IPS-NIHi7 (cell line): ENCODE data around the gene SPOP.

Experiments used
- DNase-seq: peaks from one replicate; pipeline ENCODE4 v3.0.0; 2012; ENCODE audit warnings: mixed read lengths; ENCODE audit errors: extremely low spot score

SPOP gene

DNA sequence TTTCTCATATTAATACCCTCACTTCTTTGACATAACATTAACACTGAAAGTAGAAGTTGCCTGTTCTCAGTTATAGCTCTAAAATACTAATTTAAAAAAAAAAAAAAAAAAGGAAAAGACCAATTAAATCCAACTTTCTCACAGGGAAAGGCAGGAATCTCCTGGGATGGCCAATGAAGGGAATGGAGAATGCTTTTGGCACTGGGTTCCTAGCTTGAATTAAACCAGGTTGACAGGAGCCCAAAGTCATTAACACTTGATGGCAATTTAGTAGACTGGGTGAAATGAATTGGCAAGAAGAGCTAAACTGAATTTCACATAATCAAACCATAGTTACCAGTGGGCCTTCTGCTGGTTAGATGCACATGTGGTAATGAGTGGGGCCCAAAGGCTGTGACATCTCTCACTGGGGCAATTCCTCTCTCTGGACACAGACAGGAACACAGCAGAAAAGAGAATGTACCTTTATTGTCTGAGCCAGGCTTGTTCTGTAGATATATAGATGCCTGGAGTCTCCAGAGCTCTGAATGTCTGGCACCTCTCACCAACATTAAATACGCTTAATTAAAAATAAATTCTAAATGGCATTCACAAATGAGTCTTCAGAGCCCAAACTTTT lies 64.6 kb downstream of the SPOP start:
- DNase-seq, result no peak

DNA sequence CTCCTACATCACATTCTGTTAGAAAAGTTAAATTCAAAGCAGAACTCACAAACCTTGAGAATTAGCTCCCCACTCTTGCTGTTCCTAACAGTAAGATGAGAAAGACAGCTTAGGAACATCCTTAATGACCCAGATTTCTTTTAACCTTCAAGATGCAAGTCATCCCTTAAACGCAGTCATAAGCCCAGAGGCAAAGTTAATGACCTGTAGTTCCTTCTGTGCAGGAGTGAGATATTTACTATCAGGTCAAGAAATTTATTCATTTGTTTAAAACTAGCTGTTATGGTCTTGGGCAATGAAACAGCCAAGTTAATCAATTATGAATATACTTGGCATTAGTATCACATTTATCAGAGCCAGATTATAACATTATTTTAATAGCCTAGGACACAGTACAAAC lies 65.2 kb downstream of the SPOP start:
- DNase-seq, result no peak

DNA sequence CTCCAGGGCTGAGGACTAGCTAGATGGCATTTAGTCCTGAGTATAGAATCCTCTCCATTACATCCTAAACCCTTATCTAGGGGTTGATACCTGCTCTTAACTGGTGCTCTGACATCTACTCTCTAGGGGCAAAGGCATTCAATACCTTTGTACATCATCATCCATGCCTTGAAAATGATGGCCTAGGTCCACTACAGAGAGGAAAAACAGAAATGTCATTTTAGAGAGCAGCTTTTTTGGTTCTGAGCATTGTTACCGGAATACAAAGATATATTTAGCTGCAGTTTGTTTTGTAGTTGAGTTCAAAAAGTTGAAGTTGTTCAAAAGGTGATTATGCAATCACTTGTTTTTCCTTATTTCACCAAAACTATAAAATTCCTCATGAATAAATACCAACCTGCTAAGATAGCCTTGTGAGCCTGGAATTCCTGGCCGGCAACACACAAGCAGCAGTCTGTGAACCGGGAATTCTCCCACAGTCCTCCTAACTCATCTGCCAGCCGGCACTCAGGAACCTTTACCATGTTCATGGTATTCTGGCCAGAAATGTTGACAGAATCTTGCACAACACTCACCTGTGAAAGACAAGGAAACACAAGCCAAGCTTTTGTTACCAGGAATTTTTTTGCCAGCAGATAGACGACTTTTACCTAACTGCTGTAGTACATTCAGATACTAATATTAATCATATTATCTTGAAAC lies 66.9 kb downstream of the SPOP start:
- DNase-seq, result no peak

DNA sequence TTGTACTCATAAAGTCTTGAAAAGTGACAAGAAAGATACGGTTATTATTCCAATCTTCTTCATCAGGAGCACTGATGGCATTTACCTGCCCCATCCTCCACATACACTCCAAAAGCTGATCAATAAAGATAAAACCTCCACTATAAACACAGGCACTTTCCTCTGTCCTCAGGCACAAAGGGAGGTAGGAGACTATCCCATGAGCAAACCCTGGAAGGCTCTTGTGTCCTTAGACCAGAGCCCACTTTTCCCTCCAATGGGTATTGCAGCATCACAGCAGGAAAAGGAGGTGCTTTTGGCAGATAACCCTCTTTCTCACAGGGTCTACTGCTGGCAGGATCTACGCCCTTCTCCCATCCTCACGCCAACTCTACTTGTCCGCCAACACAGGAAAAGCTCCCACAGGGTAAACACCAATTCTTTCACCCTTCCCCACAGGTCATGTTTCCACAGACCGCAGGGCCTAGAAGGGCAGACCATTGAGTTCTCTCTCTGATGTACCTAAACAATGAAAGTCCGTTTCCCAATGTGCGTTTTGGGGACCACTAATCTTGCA lies 73.5 kb downstream of the SPOP start:
- no peak for DNase-seq

DNA sequence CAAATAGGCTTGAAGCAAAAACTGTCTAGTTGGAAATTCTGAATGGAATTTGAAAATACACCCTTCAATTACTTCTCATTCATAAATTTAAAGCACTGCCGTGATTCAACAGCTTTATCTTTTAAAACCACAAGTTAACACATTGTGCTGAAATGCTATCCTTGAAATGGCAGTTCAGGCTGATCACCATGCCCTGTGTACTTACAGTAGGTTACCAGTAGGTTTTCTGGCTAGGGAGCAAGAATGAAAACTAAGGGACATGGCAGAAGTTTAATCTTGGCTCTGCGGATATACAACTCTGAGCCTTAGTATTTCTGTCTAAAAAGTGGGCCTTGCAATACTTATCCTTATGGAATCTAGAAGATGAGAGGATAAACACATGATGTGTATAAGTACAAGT lies 74.2 kb downstream of the SPOP start:
- no peak for DNase-seq

DNA sequence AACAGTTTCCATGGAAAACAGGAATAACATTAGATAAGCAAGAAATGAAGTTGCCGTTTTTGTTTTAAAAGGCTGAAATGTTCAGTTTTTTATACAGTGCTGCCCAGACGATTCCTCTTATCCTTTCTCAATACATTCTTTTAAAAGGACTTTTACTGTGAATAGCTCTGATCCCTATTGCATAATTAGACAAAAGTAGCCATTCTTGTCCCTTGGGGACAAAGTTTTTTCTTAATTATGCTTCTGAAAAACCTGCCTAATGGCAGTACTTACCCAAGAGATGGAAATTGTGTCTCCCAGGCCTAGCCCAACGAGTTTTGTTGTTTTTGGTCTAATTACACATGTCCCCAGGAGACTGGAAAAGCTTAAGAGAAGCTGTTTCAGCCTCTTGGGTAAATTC lies 74.7 kb downstream of the SPOP start:
- DNase-seq, result no peak

DNA sequence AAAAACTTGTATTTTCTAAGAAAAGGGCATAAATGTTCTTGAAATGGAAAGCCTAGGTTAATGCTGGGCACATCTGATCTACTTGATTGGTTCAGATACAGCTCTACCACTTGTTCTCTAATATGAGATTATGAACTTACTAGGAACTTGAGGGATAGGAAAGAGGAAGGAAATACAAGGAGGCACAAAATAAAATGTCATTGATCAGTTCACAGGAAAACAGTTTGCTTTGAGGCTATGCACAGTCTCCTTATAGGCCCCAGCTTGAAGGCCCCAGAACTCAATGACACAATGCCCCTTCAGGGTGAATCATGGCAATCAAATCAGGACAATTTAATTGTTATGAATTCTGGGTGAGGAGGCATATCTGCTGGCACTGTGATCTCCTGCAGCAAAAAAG lies 75.1 kb downstream of the SPOP start:
- no peak for DNase-seq

DNA sequence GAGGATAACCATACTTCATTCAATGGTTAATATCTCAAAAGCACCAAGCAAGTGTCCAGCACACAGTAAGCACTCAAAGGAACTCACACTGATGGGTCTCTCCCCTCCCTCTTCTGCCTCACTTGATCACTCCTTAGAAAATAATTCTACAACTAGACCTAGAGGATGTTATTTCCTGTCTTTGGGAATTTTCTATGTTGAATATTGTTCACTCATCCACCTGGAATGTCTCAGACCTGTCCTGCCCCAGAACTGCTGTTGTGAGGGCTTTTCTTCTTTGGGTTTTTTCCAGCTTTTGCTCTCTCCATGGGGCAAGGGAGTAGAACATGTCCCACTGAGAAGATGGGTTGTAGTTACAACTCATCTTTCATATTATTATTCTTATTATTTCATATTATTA lies 76.9 kb downstream of the SPOP start:
- DNase-seq, result no peak

DNA sequence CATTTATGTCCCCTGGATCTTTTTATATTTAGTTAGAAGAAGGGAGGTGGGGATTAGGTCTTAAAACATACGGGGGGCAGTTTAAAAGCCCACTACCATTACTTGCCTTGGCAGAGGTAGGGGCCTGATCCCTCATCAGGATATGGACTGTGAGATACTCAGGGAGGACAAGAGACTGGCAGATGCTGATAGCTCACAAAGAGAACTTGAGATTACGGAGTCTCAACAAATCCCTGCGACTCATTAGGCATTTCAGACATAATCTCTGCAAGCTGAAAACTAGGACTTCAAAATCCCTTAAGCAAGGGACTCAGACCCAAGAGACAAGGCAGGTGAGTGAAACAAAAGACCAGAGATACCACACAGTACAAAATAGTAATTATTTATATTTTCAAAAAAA lies 79.0 kb downstream of the SPOP start:
- no peak for DNase-seq

DNA sequence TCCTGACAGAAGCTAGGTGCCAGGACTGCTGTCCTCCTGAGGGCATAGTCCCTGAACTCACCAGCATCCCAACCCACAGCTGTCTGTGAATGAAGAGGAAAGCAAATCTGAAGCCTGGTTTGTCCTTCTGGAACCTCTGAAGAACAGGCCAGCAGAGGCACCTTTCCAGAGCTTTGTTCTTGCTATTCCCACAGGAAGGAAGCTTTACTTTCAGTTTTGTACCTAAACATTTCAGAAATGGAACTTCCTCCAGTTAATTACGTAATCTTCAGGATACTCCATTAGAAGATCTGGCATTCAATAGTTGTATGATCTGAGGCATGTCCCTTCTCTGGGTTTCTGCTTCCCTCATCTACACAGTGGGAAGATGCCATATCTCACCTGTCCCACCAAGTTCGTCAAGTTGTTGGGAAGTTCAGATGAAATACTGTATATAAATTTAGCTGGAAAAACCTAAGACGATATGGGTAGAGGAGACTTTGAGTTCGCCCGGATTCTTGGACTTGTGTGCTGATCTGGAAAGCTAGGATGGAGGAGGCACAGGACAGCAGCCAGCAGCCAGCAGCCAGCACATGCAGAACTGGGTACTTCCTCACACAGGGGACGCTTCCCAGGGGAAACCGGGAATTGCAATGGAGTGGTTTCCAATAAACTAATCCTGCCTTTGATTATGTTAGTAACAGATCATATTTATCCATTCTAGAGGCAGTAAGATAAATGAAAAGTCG lies 79.8 kb downstream of the SPOP start:
- DNase-seq, result no peak

DNA sequence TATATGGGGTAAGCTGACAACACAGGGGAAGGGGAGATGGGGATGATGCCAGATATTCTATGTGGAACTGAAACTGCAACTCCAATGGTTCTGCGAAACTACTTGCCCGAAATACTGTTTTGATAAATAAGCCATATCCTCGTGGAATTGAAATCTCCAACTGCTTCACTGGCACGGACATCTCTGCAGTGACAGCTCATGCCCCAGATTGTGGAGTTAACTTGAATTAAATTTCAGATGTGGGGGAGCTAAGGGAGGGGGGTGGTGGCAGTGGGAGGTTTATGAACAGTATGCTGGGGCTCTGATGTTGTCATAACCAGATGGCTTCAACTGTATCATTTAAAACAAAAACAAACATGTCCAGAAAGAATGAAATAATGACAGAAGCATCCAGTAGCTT lies 80.5 kb downstream of the SPOP start:
- DNase-seq, result no peak

DNA sequence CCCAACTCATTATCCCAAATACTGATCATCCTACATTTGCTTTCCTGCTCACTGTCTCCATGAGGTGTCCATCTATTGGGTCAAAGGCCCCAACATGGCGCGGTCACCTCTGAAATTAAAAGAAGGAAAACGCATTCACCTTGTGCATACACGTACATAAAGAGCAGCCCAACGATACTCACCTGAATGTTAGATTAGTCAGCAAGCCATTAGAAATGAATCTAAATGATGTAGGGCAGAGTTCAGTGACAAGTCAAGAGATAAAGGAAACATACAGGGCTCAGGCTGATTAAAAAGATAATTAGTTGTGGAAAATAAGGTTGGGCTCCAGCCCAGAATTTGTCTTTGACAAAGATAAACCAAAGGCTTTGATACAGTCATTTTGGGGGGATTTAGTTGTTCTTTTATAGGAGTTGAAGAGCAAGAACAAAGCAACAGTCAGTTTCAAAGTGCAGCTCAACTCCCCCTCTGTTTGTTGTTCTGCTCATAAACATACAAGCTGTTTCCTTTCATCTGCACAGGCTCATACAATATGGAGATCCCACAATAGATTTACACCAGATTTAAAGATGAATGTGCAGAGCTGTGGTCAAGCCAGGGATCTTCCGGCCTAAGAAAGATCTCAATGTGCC lies 81.2 kb downstream of the SPOP start:
- no peak for DNase-seq

DNA sequence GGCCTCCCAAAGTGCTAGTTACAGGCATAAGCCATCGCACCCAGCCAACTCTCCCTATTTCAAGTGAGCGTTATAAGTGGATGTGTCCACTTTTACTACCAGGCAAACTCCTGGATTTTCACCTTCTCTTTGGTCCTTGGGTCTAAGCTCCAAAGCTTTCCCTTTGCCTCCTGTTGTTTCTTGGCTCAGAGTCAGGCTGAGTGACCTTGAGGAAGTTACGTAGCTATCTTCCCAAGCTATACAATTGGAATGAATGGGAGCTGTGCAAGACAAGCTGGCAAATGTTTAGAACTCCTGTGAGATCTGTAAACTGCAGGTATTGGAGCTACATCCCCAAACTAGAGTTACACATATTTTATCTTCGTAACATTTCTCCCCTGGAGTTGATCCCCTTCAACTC lies 81.9 kb downstream of the SPOP start:
- DNase-seq, result no peak

DNA sequence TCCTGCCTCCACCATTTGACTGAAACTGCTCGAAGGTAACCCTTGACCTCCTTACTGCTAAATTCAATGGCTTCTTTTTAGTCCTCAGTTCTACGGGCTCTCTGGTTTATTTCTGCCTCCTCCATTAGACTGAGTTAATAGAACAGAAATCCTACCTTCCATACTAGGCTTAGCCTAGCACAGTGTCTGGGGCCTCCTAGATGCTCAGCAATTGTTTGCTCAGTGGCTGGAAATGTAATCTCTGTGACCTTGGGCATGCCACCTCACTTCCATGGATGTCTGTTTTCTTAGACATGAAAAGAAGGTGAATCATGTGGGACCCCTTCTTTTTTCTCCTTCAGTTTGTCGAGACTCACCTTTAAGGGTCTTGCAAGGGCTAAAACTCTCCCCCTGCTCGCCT lies 82.6 kb downstream of the SPOP start:
- no peak for DNase-seq

DNA sequence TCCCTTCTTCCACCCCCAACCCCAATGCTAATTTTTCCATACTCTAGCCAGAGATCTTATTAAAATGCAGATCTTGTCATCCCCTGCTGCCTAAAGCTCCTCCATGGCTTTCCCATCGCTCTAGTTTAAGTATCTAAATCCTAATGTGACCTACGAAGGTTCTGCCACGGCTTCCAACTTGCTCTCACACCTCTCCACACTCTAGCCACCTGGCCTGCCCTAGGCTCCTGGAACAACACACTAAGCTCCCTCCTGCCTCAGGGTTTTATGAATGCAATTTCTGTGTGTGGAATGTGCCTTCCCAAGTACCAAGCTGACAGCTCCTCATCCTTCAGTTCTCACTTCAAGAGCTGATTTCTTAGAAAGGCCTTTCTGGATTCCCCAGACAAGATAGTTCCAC lies 85.6 kb downstream of the SPOP start:
- no peak for DNase-seq

DNA sequence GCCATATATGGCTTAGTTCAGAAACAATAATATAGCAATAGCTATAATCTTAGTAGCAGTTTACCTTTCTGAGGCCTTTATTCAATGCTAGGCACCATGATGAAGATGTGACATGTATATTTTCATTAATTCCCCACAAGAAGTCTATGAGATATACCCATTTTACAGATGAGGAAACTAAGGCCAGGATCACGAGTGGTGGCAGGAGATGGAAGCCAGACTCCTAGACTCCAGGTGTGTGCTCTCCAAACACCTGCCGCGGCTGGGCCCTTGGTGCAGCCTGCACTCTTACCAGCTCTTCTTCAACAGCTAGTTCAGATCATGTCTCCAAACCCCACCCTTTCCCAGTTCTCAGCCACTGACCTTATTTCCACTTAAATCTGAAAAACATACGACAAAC lies 87.0 kb downstream of the SPOP start:
- DNase-seq, result no peak

DNA sequence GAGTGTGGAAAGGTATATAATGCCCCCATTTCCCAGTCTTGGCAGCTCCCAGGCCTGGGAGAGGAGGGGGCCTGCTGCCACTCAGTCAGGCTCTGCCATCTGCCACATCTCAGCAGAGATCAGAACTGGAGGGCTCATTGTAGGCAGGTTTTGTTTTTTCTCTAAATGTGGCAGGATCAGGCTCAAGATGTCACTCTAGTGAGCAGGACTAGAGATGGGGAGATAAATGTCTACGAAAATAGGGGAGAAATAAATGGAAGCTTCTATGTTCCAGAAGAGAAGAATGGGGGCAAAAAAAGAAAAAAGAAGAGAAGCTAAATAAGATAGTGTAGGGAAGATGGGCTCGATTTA lies 88.3 kb downstream of the SPOP start:
- no peak for DNase-seq

DNA sequence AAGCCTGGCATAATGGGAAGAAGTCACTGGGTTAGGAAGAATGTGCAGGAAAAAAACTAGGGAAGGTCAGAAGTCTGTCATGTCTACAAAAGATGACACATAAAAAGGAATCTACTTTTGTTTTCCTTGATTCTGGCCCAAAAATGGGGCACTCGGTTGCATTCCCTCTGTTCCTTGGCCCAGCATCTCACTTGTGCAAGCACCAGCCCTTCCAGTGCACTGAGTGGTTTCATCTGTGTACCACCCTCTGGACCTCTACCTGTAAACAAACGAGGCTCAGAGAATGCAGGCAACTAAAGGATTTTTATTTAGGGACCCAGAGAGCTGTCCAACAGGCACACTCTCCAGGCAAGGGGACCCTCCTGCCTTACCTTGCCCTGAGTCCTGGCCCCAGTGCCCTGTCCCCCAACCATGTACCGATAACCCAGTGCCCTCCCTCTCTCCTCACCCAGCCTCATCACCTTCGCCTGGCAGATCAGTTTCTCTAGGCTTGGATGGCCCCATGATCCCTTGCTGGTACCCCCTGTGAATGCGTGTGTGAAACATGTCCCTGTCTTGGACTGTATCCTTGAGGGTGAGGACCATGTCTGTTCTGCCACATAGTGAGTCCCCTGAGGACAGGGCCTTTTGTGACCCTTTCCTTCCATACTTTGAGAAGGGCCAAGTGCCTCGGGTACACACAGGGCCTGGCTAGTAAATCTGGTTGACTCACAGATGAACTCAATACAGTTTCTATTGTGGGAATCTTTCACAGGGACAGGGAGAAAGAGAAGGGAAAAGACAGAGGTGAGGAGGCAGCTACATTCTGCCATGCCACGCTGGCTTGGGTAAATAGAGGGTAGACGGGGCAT lies 88.9 kb downstream of the SPOP start:
- no peak for DNase-seq

DNA sequence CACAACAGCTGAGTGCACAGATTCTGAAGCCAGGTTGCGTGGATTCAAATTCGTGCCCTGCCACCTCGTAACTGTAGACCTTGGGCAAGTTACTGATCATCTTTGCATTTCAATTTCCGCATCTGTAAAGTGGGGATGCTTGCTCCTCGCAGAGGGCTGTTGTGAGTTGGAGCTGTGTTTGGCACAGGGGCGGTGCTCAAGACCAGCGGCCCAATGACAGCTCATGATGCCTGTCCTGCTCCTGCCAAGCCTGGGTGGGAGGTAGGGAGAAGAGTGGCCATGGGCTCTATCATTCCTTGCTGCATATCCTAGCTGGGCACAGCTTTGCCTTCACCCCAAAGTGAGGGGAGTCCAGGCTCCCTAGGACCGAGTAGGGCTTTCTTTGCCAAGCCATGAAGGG lies 89.6 kb downstream of the SPOP start:
- no peak for DNase-seq

DNA sequence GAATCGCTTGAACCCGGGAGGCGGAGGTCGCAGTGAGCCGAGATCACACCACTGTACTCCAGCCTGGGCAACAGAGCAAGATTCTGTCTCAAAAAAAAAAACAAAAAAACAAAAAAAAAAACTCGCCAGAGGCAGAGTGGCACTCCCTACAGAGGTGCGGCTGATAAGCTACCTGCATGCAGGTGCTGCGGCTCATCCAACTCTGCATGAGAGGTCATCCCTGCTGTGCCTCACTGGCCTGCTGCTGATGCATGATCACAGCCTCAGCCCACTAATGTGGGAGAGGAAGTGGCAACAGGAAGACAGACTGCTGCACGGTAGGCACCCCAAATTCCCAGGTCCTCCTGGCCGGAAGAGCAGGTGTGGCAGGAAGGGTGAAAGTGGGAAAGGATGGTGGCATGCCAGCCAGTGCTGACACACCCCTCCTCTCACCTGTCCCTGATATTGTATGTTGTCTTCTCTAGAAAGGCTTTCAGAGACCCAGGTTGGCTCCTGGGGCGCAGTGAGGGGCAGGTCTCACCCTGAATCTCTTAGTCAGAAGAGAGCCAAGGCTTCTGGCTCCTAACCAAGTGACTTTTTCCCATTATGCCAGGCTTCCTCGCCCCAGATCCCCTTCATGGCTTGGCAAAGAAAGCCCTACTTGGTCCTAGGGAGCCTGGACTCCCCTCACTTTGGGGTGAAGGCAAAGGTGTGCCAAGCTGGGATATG lies 90.4 kb downstream of the SPOP start:
- DNase-seq, result no peak

DNA sequence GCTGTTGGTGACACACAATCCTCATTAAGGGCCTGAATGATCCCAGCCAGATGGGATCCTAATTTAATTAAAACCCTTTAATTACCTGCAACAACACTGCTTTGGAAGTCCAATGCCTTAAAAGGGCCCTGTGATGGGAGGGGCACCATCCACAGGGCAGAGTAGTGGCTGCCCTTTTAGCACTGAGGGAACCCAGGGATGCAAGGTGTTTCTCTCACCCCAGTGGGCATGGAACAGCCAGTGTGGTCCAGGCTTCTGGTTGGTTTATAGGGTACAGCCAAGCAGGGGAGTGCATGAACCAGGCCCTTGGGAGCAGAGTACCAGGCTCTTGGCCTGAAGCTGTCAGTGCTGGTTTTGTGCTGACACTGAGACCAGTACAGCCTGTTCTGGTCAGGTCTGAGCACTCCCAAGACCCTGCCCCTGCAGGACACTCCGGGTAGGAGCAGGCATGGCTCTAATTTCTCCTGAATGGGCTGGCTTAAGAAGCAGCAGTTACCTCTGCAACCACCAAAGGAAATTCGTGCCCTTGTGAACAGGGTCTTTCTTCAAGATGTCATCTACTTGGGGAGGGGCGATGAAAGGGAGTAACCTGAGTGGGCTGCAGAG lies 92.4 kb downstream of the SPOP start:
- DNase-seq, result peak; percentile 84
